Measurements from ENCODE around the gene KNG1.

GRCh38 chr3:186760141-186760833 is 43.1 kb downstream of the KNG1 start:
- TF ChIP-seq CTCF (IDR thresholded peaks at IDR 0.05) (no peak), POLR2A (IDR thresholded peaks at IDR 0.05) (no peak)
